Measurements from ENCODE around the gene OR5B17.
"Not testable (repeated sequence)": the region's sequence is repeated elsewhere in the genome, so short reads cannot be mapped to it uniquely, and the experiment has no call there.

OR5B17 gene

DNA sequence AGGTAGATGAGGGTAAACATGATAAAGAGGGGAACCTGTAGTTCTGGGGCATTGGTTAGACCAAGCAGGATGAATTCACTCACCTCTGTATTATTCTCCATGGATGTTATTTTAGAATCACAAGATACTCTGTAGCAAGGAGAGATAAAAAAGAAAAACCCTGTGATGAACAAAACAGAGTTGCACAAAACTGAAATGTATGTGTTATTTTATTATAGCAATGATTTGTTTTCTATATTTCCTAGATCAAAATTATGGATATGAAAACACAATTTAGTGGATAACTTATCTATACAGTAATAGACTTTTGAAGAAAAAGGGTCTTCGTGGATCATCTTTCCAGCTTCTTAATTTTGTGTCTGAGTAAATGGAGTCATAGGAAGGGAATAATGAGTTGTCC, at the start of gene OR5B17:
OR5B17 (minus strand) TSS at position 101 of the 400 bp plus-strand sequence; CDS start at position 101, 0 bp downstream.
- DNase-seq = no peak

DNA sequence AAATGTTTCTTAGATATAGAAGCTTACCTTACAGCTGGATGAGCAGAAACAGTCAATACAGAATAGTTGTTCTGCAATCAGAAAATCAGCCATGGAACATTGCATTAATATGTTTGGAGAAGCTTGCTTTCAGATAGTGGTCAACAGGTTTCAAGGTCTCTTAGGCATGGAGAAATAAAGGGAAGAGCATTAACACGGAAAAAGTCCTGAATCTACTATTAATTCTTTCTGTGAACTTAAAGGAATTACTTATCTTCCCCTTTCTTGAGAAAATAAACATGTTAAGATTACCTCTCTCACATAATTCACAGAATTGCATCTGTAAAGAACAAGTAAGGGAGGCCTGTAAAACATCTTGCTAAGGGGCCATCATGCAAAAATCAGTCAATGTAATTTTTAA, 47.9 kb upstream of the OR5B17 start, which contains the start of gene OR5B3:
OR5B3 (minus strand) TSS at position 101 of the 400 bp plus-strand sequence. CDS start 3,465 bp downstream, outside the sequence.
- DNase-seq = no peak

DNA sequence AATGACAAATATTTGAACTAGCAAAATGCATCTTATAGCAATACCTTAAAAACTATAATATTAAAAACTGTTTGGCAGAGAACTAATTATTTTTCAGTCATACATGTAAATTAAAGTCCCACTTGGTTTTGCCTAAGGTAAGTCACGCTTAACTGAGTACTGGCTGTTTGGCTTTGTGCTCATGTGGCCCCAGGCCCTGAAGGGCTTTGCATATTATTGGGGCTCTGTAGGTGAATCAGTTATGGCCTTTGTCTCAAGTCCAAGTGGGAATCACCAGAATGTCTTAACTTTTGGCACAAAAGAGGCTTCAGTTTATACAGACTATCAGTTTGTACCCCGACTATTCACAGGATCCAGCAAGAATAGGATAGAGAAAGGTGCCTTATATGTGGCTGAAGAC, 40.8 kb upstream of the OR5B17 start:
- not testable (repeated sequence) for DNase-seq

DNA sequence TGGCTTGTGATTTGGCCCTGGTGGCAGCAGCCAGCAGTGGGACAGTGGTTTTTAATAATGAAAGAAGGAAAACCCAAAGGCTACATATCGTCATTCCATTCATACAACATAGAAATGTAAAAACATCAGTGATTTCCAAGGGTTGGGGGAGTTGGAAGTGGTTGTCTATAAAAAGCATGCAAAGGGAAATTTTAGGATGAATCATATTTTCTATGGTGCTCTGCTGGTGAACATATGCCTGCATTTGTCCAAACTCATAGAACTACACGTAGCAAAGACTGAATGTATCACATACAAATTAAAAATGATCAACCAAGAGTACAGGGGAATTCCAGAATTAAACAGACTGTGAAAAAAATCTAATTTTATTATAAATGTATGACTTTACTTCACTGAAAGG, 36.7 kb upstream of the OR5B17 start:
- DNase-seq = no peak

DNA sequence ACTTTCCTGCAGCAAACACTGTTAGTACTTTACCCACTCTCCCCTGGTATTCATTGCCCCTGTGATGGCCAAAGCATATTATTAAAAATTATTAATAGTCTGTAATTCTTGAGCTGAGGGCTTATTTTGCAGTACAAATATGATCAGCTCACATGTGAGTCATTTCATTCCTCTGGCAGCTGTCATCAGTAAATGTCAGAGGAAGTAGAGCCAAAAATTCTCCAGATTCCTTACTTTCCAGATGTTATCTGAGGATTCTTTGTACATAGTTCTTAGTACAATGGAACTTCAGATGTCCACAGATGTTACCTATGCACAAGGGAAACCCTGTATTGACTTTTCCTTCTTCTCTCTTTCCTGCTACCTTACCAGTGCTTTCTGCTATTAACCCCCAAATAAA, 35.3 kb upstream of the OR5B17 start:
- no peak for DNase-seq

DNA sequence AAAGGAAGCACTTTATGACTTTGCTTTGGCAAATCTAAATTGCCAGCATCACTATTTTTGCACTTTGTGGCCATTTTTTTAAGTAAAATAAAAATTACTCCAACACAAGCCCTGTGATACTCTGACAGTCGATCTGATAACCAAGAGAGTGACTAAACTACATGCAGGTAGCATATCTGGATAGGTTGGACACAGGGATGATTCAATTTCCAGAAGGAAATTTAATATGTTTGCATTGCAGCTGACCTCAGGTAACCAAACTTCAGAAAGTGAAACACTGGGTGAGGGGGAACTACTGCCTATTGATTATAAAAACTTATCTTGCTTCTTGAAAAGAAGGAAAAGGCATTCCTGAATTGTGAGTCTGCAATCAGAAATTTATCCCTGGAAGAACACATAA, 33.9 kb upstream of the OR5B17 start:
- DNase-seq = no peak

DNA sequence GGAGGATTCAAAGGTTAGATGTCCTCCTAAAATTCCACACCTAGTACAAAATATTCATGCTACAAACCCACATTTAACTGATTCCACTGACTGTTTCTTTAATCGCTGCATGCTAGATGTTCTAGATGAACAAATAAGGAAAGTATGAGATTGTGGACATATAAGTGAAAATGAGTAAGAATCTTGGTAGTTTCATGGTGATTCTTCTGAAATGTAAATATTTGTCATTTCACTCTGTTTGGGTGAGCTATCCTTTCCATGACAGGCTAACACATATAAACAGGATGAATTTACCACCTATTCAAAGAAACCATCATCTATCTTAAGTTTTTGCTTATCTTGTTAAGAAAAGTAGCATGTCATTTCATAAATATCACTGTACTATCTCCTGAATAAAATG, 33.0 kb upstream of the OR5B17 start:
- DNase-seq = no peak

DNA sequence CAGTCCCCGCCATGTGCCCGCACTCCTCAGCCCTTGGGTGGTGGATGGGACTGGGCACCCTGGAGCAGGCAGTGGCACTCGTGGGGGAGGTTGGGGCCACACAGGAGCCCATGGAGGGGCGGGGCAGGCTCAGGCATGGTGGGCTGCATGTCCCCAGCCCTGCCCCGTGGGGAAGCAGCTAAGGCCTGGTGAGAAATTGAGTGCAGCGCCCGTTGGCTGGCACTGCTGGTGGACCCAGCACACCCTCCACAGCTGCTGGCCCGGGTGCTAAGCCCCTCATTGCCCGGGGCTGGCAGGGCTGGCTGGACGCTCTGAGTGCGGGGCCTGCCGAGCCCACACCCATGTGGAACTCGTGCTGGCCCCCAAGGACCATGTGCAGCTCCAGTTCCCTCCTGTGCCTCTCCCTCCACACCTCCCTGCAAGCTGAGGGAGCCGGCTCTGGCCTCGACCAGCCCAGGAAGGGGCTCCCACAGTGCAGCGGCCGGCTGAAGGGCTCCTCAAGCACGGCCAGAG, 31.7 kb upstream of the OR5B17 start:
- DNase-seq = no peak

DNA sequence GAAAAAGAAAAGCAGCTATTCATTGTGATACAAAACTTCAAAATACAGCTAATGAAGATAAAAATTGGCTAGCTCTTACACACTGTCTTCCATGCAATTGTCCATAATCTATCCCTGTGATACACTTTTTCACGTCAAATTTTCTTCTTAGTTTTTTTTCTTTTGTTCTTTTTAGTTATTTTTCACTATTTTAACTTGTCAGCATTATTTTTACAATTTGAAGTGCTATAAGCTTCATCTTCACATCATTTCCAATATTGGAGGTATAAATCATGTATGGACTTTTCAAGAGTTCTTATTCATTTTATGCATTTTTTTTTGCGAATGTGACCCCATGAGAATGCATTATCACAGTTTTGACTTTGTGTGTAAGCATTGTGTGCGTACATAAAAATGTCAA, 4.1 kb downstream of the OR5B17 start:
- DNase-seq = no peak

DNA sequence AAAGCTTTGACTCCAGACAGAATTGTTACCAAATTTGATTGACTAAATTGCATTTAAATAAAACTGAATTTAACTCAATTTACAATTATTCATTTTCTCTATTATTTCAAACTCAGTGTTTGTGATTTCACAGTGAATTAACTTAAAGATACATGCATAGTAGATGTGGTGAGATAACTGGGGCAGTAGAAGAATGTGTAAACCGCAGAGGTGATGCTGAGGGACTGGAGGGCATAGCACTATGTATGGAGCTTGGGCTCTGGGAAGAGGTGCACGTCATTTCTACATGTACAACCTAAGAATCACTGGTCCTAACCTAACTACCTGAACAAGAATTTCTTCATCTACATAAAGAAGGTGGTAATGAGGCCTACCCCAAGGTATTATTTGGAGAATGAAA, 13.7 kb downstream of the OR5B17 start:
- DNase-seq = no peak

DNA sequence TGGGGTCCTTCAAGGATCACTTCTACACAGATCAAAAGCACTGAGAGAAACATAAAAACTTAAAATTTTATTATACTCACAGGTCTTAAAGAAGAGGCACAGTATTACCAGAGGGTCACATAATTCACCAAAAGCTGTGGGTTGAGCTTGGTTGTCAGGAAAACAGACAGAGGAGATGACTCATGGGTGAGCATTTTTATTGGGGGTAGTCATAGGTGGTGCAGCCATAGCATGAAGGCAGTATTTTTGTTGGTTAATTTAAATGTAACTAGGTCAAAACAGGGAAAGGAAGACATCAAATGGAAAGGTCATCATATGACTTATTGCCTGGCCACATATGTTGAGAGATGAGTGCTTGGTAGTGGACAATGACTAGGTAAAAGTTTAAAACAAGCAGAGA, 24.2 kb downstream of the OR5B17 start:
- no peak for DNase-seq

DNA sequence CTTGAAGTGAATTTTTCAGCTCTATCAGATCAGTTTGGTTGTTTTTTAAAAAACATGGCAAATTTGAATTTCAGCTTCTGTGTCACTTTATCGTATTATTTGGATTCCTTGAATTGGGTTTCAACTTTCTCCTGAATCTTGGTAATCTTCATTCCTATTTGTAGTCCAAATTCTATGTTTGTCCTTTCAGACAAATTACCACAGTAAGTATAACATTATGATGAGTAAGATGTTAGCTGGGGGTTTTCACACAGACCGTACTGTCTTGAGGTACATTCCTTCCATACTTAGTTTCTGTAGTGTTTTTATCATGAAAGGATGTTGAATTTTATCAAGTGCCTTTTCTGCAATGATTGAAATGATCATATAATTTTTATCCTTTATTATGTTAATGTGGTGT, 28.0 kb downstream of the OR5B17 start:
- no peak for DNase-seq

DNA sequence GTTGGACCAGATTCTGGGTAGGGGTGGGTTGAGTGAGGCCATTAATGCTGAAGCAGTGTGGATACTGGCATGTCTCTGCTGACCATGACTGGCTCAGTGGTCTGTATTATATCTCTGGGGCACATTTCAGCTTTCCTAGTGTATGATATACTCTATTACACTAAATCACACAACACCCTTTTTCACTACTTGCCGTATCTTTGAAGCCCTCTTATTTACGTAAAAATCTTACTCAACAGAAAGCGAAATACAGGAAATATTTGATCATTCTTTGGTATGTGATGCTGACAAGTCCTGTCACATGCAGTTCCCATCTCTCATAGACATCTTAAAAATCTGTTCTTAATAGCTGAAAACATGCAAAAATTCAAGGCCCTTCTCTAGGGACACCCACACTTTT, 40.3 kb downstream of the OR5B17 start:
- DNase-seq = no peak

DNA sequence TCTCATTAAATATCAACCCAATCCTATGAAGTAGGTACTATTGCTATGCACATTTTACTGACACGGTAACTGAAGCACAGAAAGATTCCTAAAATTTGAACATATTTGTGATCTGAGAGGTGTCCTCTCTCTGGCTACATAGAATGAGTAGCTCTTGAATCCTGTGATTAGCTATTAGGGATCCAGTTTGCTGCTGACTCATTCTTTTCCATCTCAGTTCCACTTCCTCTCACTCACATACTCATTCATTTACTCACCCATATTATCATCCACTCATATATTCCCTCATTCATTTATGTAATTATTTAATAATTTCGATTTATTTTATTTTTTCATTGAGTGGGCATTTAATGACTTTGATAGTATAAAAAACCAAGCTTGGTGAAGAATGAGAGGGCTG, 42.7 kb downstream of the OR5B17 start:
- no peak for DNase-seq
